Activated CD4-positive, alpha-beta T cell treated with anti-CD3 and anti-CD28 coated beads, Interleukin-2, amount 50 U/mL, for 16 hours (primary cell): ENCODE measurements around the gene OSBPL5.
"Not testable (repeated sequence)": the region's sequence is repeated elsewhere in the genome, so short reads cannot be mapped to it uniquely, and the experiment has no call there.

Experiments used
- DNase-seq: peaks from one replicate; pipeline ENCODE4 v3.0.0-alpha.2; 2020

OSBPL5 gene

DNA sequence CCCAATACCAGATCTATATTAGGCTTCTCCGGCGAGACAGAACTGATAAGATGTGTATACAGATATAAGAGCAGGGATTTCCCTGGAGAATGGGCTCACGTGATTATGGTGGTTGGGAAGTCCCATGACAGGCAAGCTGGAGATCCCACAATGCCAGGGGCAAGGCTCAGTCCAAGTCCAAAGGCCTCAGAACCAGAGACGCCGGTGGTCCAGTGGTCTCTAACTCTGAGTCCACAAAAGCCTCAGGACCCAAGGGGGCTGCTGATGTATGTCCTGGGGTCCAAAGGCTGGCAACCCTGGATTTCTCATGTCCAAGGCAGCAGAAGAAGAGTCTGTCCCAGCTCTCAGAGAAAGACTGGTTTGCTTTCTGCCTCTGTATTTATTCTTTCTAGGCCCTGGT, 15.8 kb upstream of the OSBPL5 start:
- DNase-seq = no peak

DNA sequence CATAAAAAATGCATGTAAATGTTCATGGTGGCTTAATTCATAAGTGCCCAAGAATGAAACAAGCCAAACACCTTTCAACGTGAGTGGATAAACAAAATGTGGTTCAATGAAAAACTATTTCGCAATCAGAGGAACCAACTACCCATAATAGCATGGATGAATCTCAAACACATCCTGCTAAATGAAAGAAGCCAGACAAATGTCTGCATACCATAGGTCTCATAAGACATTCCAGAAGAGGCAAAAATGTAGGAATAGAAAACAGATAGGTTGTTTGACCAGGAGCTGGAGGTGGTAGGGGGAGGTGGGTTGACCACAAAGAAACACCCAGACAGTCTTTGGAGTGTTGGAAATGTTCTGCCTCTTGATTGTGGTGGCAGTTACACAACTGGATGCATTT, 13.2 kb upstream of the OSBPL5 start:
- DNase-seq = no peak

DNA sequence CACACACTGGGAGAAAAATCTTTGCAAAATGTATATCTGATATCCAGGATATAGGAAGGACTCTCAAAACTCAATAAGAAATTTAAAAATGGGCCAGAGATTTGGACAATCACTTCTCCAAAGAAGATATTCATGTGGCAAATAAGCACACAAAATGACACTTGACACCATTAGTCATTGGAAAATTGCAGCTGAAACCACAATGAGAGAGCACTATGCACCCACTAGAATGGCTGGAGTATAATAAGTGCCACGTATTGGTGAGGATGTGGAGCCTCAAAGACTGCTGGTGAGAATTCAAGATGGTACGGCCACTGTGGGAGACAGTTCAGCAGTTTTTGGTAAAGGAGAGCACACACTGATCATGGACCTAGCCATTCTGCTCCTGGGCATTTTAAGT, 12.8 kb upstream of the OSBPL5 start:
- no peak for DNase-seq

DNA sequence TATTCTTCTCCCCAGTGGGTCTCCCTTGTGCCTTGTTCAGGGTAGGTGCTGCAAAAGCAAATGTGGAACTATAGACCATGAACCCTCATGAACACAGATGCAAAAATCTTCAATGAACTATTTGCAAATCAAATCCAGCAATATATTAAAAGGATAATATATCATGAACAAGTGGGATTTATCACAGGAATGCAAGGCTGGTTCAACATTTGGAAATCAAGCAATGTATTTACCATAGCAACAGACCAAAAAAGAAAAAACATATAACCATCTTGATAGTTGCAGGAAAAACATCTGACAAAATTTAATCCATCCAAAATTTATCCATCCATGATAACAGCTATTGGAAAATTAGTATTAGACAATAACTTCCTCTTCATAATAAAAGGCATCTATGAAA, 11.4 kb upstream of the OSBPL5 start:
- no peak for DNase-seq

DNA sequence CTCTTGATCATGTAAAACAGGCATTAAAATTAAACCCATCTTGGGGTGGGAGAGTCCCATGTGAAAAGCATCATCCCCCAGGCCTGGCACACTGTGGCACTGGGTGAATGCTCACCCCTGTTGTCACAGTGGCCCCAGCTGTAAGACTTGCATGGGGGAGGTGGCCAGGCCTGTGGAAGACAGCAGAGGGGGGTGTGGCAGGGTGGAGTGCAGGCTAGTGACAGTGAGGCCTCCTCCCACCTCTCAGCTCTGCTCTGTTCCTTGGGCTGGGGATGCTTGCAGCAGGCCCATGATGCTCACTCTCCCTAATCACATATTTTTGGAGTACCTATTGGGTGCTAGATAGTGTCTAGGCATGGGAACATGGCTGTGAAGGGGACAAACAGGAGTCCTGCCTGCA, 10.1 kb upstream of the OSBPL5 start:
- DNase-seq = no peak

DNA sequence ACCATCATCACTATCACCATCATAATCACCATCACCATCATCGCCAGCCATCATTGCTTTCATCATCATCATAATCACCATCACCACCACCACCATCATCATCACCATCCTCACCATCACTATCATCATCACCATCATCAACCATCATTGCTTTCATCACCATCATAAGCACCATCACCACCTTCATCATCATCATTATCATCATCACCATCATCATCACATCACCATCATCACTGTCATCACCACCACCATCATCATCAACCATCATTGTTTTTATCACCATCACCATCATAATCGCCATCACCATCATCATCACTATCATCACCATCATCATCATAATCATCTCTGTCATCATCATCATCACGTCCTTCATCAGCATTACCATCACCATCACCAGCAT, 9.3 kb upstream of the OSBPL5 start:
- DNase-seq = no peak

DNA sequence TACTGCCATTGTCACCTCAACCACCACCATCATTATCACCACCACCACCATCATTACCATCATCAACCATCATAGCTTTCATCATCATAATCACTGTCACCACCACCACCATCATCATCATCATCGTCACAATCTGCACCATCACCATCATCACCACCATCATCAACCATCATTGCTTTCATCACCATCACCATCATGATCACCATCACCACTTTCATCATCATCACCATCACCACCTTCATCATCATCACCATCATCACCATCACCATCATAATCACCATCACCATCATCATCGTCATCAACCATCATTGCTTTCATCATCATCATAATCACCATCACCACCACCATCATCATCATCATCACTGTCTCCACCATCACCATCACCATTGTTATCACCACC, 8.7 kb upstream of the OSBPL5 start:
- DNase-seq = no peak

DNA sequence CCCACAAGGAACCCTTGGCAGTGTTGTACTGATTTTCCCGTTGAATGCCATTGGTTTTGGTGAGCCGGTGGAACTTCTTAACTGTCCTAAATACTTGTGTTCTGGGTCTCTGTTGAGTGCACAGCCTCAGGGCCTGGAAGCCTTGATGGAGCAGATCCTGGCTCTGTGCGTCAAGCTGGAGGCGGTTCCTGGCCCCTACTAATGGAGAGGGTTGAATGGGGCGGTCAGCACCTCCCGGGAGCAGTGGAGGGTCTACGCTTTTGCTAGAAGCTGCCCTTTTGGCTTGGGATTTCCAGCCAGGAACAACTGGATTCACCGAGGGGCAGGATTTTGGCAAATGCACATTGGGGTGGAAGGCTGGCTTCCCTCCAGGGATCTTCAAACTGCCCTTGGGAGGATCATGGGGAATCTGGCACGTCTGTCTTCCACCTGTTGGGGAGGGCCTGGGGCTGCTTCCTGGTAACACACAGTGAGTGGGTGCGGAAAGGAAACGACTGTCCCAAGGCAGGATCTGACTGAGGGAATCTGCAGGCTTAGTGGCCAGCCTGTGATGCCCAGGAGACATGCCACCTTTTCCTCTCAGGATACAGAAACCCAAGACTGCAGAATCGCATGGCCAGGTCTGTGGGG, 6.9 kb upstream of the OSBPL5 start:
- no peak for DNase-seq

DNA sequence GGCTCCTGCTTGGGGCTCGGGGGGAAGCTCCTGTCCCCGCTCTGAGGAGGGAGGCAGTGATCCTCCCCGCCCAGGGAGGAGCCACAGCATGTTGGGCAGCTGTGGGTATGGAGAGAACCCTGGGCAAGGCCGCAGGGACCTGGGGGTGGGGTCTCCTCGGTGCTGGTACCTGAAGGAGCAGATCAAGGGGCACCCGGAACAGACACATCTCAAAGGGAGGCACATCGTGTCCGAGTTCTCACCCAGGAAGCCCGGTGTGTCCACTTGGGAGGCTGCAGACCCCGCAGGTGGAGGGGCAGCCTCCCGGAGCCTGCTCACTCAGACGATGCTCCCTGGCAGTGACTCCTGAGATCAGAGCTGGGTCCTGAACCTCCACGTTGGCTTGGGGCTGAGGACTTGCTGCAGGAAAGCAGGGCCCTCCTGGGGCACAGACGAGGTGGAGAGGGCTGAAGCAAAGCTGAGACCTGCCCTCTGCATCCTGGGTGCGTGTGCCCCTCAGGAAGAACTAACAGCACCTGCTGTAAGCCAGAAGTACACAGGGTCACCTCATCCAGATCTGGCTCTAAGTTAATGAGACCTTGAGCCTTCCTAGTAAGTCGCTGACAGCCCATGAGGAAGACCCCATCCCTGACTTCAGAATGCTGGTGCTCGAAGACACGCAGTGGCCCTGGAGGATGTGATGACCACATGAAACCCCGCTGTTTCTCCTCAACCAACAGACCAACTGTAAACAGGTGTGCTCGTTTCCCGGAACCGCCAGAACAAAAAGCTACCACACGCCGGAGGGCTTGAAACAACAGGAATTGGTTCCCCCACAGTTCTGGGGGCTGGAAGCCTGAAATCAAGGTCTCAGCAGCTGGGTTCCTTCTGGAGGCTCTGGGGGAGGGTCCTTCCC, 5.9 kb upstream of the OSBPL5 start:
- no peak for DNase-seq

DNA sequence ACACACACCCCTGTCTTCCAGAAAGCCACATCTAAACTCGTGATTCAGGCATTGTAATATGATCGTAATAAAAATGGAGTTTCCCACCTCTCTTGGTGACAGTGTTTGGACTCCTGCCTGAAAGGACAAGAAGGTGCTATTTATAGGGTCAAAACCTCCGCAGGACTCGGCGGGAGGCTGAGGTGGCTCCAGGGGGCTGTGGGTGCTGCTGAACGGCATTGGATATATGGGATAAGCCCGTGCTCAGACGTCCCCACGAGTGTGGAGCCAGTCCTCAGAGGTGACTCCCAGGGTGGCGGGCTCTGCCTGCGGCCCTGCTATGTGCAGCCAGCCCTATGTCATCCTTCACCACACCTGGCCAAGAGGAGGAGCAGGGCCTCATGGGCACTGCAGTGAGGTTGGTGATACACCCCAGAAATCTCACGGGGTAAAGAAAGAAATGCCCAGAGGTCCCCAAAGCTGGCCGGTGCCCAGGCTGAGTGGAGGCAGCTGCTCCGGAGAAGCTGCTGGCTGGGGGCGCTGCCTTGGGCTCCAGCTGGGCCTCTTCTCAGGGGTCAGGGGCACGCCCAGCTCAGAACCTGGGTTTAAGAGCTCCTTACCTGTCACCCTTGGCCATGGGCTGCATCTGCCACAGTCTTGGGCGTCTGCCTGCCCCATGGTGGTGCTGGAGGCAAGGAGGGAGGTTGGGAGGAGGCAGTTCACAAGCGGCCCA, 5.1 kb upstream of the OSBPL5 start:
- no peak for DNase-seq

DNA sequence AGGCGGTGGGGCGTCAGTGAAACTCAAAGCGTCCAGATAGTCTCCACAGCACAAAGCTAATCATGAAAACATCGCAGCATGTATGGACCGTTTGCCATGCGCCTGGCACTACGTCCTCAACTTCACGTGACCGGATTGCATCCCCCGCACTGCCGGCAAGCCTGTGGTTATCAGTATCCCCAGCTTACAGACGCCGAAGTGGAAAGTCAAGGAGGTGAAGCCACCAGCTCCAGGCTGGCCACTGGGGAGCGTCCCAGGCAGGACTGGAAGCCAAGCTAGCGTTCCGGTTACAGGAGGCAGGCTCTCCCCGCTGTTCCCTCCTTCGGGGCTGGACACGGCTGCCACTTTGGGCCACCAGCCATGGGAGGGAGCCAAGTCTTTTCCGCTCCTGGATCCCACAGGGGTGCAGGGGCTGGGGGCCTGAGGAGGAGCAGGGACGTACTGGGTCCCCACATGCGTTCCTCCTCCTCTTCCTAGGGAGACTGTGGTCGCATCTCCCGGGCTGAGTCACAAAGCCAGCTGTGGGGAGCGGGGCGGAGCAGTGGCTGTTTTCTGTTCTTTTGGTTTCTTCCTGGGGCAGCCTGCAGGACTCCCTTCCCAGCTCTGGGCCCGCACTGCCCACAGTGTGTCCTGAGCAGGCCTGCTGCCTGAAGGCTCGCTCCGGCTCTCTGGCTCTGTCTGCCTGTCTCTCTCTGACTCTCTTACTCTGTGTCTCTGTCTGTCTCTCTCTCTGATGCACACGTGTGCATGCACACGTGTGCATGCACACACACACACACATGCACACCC, 4.3 kb upstream of the OSBPL5 start:
- DNase-seq = peak; percentile 9

DNA sequence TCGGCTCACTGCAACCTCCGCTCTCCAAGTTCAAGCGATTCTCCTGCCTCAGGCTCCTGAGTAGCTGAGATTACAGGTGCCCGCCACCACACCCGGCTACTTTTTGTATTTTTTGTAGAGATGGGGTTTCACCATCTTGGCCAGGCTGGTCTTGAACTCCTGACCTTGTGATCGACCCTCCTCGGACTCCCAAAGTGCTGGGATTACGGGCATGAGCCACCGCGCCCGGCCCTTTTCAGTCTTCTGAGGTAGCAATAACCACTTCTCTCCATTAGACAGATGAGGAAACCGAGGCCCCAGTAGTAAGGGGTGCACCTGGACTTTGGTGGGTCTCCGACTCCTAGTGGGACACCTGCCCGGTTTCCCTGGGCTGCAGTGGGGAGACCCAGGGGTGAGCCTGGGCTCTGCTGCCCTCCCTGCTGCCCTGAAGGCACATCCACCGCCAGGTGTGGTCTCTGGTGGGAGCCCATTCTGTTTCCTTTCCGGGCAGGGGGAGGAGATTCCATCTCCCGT, 3.7 kb upstream of the OSBPL5 start:
- DNase-seq = not testable (repeated sequence)

DNA sequence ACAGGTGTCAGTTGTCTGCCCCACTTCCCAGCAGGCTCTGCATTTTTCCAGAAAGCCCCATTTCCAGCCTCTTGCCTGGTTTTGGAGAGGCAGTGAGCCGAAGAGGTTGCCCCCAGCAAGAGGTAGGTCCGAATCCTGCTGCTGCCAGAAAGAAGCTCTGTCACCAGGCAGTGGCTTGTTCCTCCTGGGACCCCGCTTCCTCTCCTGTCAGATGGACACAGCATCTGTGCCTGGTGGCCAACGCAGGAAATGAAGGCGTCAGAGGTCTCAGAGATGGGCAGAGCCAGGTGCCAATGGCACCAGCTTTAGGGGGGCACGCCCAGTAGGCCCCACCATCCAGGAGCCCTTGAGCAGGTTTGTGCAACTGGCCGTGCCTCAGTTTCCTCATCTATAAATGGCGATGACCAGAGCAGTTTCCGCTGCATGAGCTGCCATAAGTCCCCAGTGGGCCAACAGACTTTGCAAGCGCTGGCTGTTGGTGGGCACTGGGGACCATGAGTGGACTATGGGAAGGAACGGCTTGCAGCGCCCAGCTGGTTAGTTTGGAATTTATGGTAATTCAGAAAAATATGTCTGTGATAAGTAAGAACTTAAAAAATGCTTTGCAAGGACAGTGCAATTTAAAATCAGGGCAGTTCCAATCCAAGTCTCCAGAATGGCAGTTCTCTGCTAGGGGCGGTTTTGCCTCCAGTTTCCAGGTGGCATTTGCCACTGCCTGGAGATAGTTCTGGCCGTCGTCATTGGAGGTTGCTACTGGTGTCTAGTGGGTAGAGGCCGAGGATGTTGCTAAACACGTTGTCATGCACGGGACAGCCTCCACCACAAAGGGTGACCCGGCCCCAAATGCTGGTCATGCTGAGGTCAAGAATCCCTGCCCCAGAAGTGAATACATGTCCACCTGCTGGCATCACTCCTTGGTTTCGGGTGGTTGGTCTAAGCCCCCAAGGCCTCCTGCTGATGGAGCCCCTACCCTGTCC, 2.3 kb upstream of the OSBPL5 start:
- DNase-seq = no peak

DNA sequence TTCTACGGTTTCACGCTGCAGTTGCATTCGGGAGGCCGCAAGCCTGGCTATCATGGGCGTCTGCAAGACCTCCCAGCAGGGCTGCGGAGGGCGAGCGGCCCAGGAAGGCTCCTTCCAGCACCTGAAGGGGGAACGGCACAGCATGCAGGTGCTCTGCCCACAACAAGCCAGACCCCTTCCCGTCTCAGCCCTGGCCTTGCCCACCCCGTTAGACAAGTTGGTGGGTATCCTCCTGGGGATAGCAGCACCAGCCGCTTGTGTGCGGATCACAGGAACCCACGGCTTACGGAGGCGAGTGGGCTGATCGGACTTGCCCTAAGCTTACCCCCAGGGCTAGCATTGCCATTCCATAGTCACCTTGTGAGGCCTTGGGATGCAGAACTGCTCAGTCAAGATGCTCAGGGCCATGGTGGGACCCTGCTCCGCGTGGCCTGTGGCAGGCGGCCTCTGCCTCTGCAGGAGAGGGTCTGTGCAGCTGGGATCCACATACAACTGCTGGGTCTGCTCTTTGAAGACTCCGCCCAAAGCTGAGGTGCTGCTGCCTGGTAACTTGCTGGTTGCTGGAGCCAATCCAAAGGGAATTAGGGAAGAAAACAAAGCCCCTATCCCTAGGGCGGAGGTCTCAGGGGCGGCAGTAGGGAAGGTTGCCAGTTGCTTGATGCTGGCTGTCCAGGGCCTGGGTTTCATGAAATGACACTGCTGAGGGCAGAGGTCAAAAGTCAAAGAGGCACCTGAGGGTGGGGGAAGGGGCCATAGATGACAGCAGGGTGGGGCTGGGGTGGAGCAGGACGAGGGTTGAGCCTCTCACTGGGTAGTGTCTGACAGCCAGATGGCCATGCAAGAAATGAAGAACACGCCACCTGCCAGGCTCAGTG, 1.4 kb upstream of the OSBPL5 start:
- DNase-seq = no peak

DNA sequence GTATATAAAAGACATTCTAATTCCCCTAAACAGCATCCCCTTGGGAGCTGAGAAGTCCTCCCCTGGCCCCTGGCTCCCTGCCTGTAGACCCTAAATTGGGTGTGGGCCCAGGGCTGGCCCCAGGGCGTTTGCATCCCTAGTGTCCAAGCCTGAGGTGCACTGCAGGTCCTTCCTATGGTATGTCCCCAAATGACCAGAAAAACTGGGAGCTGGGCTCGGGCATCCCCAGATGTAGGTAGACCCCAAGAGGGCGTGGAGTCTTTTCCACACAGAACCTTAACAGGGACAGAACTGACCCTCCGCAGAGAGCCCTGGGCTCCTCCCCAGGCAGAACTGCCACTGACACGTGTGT, 782 bp upstream of the OSBPL5 start:
- no peak for DNase-seq

DNA sequence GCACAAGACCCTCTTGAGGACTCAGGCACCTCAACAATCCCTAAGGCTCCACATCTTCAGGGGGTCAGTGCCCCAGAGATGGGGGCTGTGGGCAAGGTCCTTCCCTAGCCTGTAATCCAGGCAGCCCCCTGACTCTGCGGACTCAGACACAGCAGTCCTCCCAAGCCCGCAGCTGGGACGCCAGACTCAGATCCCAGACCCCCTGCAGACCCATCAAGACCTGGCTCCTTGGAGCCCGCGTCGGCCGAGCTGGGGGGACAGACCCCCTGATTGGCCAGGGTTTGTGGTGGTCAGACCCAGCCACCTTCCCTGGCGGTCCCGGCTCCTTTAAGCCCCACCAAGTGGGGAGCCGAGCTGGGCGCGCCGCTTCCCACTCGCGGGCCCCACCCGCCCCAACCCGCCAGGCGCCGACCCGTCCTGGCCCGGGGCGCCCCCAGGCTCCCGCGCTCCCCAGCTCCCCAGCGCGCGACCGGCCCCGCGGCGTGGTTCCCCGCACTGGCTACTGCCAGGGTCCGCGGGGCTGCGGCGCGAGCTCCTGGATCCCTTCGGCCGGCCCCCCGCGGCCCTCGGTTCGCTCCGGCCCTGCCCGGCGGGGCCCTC, 458 bp downstream of the OSBPL5 start:
- no peak for DNase-seq

DNA sequence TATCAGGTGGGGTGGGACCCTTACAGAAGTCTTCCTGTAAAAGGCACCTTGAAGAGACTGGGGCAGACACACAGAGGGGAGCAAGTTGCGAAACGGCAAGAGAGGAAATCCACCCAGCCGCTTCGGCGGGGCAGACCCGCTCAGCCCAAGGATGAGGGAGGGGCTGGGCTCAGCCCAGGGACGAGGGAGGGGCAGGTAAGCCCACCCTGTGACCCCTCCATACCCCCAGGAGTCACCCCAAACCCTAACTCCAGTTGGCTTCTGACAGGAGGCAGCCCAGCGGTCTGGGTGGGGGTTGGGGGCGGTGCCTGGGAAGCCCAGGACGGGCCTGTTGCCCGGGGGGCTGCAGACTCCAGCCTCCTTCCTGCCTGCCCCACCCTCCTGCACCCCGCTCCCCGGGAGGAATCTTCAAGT, 965 bp downstream of the OSBPL5 start:
- no peak for DNase-seq

DNA sequence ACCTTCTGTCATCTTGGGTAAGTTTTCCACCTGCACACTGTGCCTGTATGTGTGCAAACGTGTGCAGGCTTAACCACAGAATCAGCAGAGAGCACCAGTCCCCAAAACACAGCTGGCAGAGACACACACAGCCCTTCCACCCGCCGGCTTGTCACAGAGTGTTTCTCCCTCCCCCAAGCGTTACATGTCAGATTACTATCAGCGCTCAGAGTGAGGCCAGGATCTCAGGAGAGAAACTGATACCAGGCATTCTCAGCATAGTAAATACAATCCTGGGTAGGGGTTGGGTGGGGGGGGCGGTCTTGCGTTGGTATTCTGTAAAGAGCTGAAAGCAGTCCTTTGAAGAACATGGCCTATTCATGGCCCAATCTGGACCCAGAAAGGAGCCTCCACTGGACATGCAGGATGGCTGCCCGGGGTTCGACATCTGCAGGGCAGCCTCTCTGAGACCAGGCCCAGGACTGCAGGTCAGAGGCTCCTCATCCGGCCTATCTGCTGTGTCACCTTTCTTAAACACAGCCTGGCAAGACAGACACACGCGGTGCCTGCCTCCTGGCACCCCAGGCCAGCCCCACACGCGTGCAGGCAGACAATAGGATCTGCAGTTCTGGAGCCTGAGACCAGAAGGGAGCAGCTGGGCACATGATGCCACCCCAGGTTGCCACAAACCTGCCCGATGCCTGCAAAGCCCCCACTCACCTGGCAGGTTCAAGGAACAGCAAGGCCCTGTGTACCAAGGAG, 1.7 kb downstream of the OSBPL5 start:
- DNase-seq = no peak

DNA sequence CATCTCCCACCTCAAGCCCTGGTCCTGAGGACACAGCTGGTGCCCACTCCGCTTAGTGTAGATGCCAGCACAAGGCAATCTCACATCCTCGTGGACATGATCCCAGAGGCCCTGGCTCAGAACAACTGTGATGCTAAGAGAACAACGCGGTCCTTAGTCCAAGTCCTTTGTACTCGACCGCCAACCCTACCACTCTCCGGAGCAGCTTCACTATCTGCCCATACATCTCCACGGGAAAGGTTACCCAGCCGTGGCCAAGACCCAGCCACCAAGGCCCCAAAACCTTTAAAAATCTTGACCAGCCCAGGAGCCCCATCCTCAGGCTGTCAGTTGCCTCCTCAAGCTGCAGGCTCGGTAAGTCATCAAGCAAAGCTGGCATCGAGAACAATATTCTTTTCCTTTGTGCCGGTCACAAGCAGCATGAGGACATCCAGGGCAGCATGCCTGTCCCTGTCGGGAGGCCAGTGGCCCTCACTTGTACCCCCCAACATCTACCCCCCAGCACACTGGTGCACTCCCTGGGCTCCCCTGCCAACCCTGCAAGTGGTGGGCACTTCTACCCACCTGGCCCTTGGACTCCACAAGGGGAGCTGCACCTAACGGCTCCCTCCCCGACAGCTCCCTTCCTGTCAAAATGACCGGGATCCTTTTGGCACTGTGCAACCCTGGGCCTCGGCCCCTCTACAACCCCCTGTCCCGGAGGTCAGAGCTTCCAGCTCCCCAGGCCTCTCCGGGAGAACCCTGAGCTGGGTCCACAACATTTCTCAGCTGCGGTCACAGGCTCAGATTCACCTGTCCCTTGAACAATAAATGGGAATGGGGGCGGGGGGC, 2.5 kb downstream of the OSBPL5 start:
- DNase-seq = no peak
